ENCODE data around the gene KCNC4. TPM values are rescaled to one million over a fixed set of nuclear protein-coding genes. Genes with fewer than 3 reads are reported as not detected.
A peak's percentile ranks its signal among the peaks of the same experiment; 100 is the strongest.

KCNC4 gene
- total RNA-seq, 1 donor from 2014 or later, result 5.9 TPM

GRCh38 chr1:110228869-110229268, 18.8 kb downstream of the KCNC4 start:
- no peak for TF ChIP-seq CTCF (conservative IDR thresholded peaks at IDR 0.05)
- no peak for DNase-seq (ENCODE audit: low read depth, low spot score)
- Mint-ChIP-seq H3K4me3 (no peak overlapping the region), H3K36me3 (ENCODE audit: low read depth) (no peaks in the 10 kb centered on the region), H3K4me1 (peaks cover under 1% of the 10 kb centered on the region), H3K9me3 (no peaks in the 10 kb centered on the region), H3K27ac (ENCODE audit: unreplicated experiment) (no peak overlapping the region), H3K27me3 (ENCODE audit: low read depth) (no peaks in the 10 kb centered on the region)

GRCh38 chr1:110229348-110230001, 19.4 kb downstream of the KCNC4 start:
- no peak for TF ChIP-seq CTCF (conservative IDR thresholded peaks at IDR 0.05)
- peaks cover 7% of the 10 kb centered on the region for H3K4me1 Mint-ChIP-seq
- H3K27ac Mint-ChIP-seq (ENCODE audit: unreplicated experiment), result no peak overlapping the region
- H3K9me3 Mint-ChIP-seq, result no peaks in the 10 kb centered on the region
- H3K4me3 Mint-ChIP-seq, result no peak overlapping the region
- no peak for DNase-seq (ENCODE audit: low read depth, low spot score)
- no peaks in the 10 kb centered on the region for H3K27me3 Mint-ChIP-seq (ENCODE audit: low read depth)
- no peaks in the 10 kb centered on the region for H3K36me3 Mint-ChIP-seq (ENCODE audit: low read depth)

- H3K9me3 Mint-ChIP-seq, result no peaks in the 10 kb centered on the region
Observed at GRCh38 chr1:110230381-110231199, 20.5 kb downstream of the KCNC4 start.

GRCh38 chr1:110233861-110234260, 23.7 kb downstream of the KCNC4 start:
- Mint-ChIP-seq H3K27me3 (ENCODE audit: low read depth) (no peaks in the 10 kb centered on the region), H3K4me1 (peaks cover 23% of the 10 kb centered on the region), H3K9me3 (no peaks in the 10 kb centered on the region), H3K36me3 (ENCODE audit: low read depth) (no peaks in the 10 kb centered on the region), H3K27ac (ENCODE audit: unreplicated experiment) (no peak overlapping the region), H3K4me3 (no peak overlapping the region)
- TF ChIP-seq CTCF (conservative IDR thresholded peaks at IDR 0.05), result no peak
- no peak for DNase-seq (ENCODE audit: low read depth, low spot score)

More at GRCh38 chr1:110230381-110231199, 20.5 kb downstream of the KCNC4 start:
- no peaks in the 10 kb centered on the region for H3K36me3 Mint-ChIP-seq (ENCODE audit: low read depth)
- H3K4me3 Mint-ChIP-seq, result no peak overlapping the region
- DNase-seq (ENCODE audit: low read depth, low spot score), result no peak
- peak overlapping the region; percentile 35 for H3K27ac Mint-ChIP-seq (ENCODE audit: unreplicated experiment)
- TF ChIP-seq CTCF (conservative IDR thresholded peaks at IDR 0.05), result no peak
- H3K27me3 Mint-ChIP-seq (ENCODE audit: low read depth), result no peaks in the 10 kb centered on the region
- H3K4me1 Mint-ChIP-seq, result peaks cover 16% of the 10 kb centered on the region

- no peaks in the 10 kb centered on the region for H3K9me3 Mint-ChIP-seq
- peak overlapping the region; percentile 55 for H3K27ac Mint-ChIP-seq (ENCODE audit: unreplicated experiment)
- no peak for DNase-seq (ENCODE audit: low read depth, low spot score)
- H3K4me3 Mint-ChIP-seq, result no peak overlapping the region
- H3K27me3 Mint-ChIP-seq (ENCODE audit: low read depth), result no peaks in the 10 kb centered on the region
- TF ChIP-seq CTCF (conservative IDR thresholded peaks at IDR 0.05), result no peak
- peaks cover 25% of the 10 kb centered on the region for H3K4me1 Mint-ChIP-seq
- no peaks in the 10 kb centered on the region for H3K36me3 Mint-ChIP-seq (ENCODE audit: low read depth)
Observed at GRCh38 chr1:110234691-110235090, 24.6 kb downstream of the KCNC4 start.

Data from neural crest cell (in vitro differentiated cells).